ENCODE measurements around the gene VSTM5.

- TF ChIP-seq POLR2A (IDR thresholded peaks at IDR 0.05; ENCODE audit: low read length) (no peak), GATA1 (IDR thresholded peaks at IDR 0.05; ENCODE audit: low read depth, low read length) (no peak)
Measured at GRCh38 chr11:93819966-93820695, 30.3 kb downstream of the VSTM5 start.

All from erythroblast (primary cell).